ENCODE data around the gene HES4. TPM values are rescaled to one million over a fixed set of nuclear protein-coding genes. Genes with fewer than 3 reads are reported as not detected.

Gene HES4
- total and polyA plus RNA-seq, 2 donors (not counting 3 experiments of a cell fraction or from before 2014, with no cell fraction given) = 30.5 to 37.6 TPM

DNA sequence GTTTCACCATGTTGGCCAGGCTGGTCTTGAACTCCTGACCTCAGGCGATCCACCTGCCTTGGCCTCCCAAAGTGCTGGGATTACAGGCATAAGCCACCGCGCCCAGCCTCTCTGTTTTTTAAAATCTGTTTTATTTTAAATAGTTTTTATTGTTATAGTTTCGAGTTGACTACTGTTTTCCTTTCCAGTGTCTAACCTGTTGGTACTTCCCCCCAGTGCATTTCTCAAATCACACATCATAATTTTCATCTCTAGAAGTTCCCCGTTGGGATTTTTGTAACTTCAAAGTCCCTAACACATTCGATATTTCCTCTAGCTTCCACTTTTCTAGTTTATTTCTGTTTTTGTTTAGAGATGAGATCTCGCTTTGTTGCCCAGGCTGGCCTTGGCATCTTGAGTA, 7.5 kb downstream of the HES4 start:
- Histone ChIP-seq H3K4me3 (replicated peaks in 1 of 3; ENCODE audit: insufficient read depth in 1 of 3, low read depth in 1 of 3, low read length in 3 of 3) (no peak overlapping the region), H3K9ac (replicated peaks; ENCODE audit: extremely low read depth, insufficient read depth, low read length) (no peak overlapping the region), H3K4me2 (ENCODE audit: insufficient read depth, low read length) (no peak overlapping the region), H3K36me3 (ENCODE audit: control insufficient read depth in 2 of 2, extremely low read depth in 1 of 2, insufficient read depth in 2 of 2, low read length in 2 of 2) (no peaks in the 10 kb centered on the region), H3K79me2 (ENCODE audit: control insufficient read depth, insufficient read depth, low read length) (no peaks in the 10 kb centered on the region), H3K9me3 (replicated peaks; ENCODE audit: control insufficient read depth, insufficient read depth, low read length) (no peaks in the 10 kb centered on the region), H3K9me1 (replicated peaks; ENCODE audit: control insufficient read depth, extremely low read depth, insufficient read depth, low read length) (no peaks in the 10 kb centered on the region), H3K27me3 (ENCODE audit: control insufficient read depth in 2 of 2, insufficient read depth in 2 of 2, low read length in 2 of 2) (peaks cover 0 to 3% of the 10 kb centered on the region in 2 experiments), H3K27ac (ENCODE audit: insufficient read depth, low read depth, low read length) (no peak overlapping the region), H3K4me1 (ENCODE audit: control insufficient read depth, extremely low read depth, insufficient read depth, low read length) (no peaks in the 10 kb centered on the region), H2AFZ (ENCODE audit: low read depth, low read length) (no peak overlapping the region), H4K20me1 (replicated peaks; ENCODE audit: control insufficient read depth, extremely low read depth, insufficient read depth, low read length) (no peaks in the 10 kb centered on the region)
- ChIA-PET POLR2A (no interaction called here), CTCF (interaction anchor here (2.5 to 3.9 kb wide), 2 partner anchors 9 to 10 kb away, joined by 11 to 25 read pairs; no protein-coding TSS in a partner anchor)
- dilution Hi-C loops (cut with MboI; ENCODE audit: extremely low pct_ligation_motif_present, low sequenced_read_pairs) = no loop called here
- intact Hi-C loops (cut with micrococcal nuclease) = no loop called here
- TF ChIP-seq, protein P1, sequence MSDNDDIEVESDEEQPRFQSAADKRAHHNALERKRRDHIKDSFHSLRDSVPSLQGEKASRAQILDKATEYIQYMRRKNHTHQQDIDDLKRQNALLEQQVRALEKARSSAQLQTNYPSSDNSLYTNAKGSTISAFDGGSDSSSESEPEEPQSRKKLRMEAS (IDR thresholded peaks at IDR 0.05; ENCODE audit: insufficient read depth, insufficient read length) = no peak
- TF ChIP-seq GATA2 (IDR thresholded peaks at IDR 0.05; ENCODE audit: insufficient read depth, insufficient read length, low read depth, low read length) = no peak
- no peak for TF ChIP-seq FOS (IDR thresholded peaks at IDR 0.05; ENCODE audit: borderline replicate concordance, insufficient read depth, low read length)
- TF ChIP-seq POLR2AphosphoS5 (IDR thresholded peaks at IDR 0.05; ENCODE audit: insufficient read depth, low read depth, low read length) = no peak
- TF ChIP-seq JUN (IDR thresholded peaks at IDR 0.05; ENCODE audit: borderline replicate concordance, insufficient read depth, insufficient read length, low read depth) = no peak
- TF ChIP-seq, protein P2, sequence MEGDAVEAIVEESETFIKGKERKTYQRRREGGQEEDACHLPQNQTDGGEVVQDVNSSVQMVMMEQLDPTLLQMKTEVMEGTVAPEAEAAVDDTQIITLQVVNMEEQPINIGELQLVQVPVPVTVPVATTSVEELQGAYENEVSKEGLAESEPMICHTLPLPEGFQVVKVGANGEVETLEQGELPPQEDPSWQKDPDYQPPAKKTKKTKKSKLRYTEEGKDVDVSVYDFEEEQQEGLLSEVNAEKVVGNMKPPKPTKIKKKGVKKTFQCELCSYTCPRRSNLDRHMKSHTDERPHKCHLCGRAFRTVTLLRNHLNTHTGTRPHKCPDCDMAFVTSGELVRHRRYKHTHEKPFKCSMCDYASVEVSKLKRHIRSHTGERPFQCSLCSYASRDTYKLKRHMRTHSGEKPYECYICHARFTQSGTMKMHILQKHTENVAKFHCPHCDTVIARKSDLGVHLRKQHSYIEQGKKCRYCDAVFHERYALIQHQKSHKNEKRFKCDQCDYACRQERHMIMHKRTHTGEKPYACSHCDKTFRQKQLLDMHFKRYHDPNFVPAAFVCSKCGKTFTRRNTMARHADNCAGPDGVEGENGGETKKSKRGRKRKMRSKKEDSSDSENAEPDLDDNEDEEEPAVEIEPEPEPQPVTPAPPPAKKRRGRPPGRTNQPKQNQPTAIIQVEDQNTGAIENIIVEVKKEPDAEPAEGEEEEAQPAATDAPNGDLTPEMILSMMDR (IDR thresholded peaks at IDR 0.05; ENCODE audit: extremely low read depth in 1 of 2, insufficient read depth in 1 of 2, low read depth in 1 of 2, low read length in 2 of 2) = no peak
- no peak for TF ChIP-seq EZH2 (IDR thresholded peaks at IDR 0.05; ENCODE audit: borderline replicate concordance, low read depth, low read length, severe bottlenecking)
- no peak for TF ChIP-seq MYC (IDR thresholded peaks at IDR 0.05; ENCODE audit: low read depth, low read length)
- no peak for TF ChIP-seq POLR2A (IDR thresholded peaks at IDR 0.05; ENCODE audit: low read depth, low read length)
- DNase-seq (ENCODE audit: low read depth, low spot score) (no peak), FAIRE-seq (no peak)
- no TSS peak for BruUV-seq (replicated peaks)
